ENCODE results near the gene NKX6-2.

DNA sequence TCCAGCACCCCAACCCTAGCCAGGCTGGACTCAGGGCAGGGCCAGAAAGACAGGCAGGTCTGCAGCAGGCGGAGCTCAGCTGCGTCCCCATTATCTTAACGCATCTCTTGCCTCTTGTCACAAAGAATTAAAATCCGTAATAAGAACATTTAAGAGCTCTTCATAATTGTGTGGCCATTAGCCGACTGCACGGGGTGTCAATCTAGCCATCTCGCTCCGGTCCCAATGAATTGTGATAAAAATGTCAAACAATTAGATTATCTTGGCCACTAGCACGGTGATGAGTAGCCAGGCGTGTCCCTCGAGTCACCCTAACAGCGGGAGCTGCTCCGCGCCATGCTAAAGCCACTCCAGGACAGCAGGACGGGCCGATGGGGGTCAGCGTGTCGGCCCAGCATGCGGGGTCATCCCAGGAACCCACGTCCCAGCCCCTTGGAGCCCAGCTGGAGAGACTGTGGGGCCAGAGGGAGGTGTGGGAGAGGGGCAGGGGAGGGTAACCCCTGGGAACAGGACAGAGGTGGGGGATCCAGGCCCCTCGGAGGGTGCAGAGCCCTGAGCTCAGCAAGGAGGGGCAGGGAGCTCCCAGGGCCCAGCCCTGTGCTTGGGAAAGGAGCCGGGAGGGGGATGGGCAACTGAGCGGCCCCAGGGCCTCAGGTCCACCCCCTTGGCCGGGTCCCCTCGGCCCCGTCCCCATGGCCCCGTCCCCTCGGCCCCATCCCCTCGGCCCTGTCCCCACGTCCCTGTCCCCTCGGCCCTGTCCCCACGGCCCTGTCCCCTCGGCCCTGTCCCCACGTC lies 17.7 kb upstream of the NKX6-2 start:
- TF ChIP-seq, protein P1, sequence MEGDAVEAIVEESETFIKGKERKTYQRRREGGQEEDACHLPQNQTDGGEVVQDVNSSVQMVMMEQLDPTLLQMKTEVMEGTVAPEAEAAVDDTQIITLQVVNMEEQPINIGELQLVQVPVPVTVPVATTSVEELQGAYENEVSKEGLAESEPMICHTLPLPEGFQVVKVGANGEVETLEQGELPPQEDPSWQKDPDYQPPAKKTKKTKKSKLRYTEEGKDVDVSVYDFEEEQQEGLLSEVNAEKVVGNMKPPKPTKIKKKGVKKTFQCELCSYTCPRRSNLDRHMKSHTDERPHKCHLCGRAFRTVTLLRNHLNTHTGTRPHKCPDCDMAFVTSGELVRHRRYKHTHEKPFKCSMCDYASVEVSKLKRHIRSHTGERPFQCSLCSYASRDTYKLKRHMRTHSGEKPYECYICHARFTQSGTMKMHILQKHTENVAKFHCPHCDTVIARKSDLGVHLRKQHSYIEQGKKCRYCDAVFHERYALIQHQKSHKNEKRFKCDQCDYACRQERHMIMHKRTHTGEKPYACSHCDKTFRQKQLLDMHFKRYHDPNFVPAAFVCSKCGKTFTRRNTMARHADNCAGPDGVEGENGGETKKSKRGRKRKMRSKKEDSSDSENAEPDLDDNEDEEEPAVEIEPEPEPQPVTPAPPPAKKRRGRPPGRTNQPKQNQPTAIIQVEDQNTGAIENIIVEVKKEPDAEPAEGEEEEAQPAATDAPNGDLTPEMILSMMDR (IDR thresholded peaks at IDR 0.05) = no peak
- no peak for TF ChIP-seq POLR2A (IDR thresholded peaks at IDR 0.05)

All from esophagus squamous epithelium (tissue), 4 donors.